Non-pigmented ciliary epithelial cell (primary cell): ENCODE measurements around the gene RFK.
"Not testable (repeated sequence)": the region's sequence is repeated elsewhere in the genome, so short reads cannot be mapped to it uniquely, and the experiment has no call there.

Experiments
- DNase-seq: peaks from one replicate; pipeline ENCODE4 v3.0.0-alpha.2; 2010; ENCODE audit warnings: low read depth

Gene RFK

DNA sequence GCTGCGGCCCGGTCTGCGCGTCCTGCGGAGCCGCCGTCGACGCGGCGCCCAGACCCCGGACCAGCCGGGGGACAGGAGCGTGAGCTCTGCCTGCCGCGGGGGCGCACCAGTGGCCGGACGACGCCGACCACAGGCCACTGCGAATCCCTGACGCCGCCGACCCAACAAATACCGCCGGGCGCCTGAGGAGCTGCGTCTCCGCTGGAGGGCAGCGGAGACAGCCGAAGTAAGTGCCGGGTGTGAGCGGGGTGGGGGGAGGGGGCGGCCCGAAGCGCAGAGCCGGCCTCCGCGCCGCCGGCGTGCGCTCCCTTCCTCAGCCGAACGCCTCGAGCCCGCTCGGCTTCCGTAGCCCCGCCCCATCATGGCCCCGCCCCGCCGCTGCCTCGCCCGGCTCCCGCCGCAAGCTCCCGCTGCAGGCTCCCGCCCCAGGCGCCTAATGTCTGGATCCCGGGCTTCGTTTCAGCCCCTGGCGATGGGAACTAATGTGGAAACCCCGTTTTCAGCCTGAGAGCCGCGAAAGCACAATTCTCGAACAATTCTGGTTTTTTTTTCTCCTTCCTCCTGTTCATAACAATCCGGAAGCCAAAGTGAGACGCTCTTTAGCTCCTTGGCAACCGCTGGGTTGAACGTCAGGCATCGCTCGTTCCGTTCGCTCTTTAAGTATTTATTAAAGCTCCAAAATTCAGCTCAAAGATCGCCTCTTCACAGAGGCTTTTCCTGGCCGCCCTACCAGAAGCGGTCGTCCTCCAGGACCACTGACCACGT lies at the start of gene RFK:
Gene RFK (minus strand): TSS at position 232 of the 765 bp plus-strand sequence. CDS start 255 bp downstream, outside the sequence.
- DNase-seq = no peak

DNA sequence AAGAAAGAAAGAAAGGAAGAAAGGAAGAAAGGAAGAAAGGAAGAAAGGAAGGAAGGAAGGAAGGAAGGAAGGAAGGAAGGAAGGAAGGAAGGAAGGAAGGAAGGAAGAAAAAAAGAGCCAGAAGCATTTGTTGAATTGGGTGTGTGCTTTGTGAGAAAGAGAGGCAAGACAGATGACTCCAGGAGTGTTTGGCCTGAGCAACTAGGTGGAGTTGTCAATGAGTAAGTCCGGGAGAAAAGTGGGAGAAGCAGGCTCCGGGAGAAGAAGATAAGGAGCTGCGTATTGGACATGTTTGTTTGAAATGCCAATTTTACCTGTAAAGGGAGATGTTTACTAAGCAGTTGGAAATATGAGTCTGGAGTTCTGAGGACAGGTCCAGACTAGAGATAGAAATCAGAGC lies 49.7 kb upstream of the RFK start:
- DNase-seq = no peak

- DNase-seq = peak; percentile 85
Measured at GRCh38 chr9:76441551-76442322, 47.5 kb upstream of the RFK start.

DNA sequence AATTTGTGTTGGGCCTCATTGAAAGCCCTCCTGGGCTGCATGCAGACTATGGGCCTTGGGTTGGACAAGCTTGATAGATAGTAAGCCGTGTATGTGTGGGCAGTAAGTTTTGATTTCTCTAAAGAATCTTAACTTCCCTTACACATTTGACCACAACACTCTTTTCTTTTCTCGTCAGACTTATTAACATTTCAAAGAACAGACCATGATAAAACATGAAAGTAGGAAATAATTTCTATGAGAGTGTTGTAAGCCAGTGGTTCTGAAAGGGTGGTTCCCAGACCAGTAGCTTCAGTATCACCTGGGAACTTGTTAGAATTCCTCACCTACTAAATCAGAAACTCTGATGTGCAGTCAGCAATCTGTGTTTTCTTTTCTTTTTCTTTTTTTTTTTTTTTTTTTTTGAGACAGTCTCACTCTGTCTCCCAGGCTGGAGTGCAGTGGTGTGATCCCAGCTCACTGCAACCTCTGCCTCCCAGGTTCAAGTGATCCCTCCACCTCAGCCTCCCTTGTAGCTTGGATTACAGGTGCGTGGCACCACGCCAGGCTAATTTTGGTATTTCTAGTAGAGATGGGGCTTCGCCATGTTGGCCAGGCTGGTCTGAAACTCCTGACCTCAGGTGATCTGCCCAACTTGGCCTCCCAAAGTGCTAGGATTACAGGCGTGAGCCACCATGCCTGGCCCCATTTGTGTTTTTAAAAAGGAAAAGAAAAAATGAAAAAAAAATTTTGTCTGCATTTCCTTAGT lies 44.8 kb upstream of the RFK start:
- no peak for DNase-seq

- not testable (repeated sequence) for DNase-seq
Measured at GRCh38 chr9:76437017-76437699, 42.9 kb upstream of the RFK start.

GRCh38 chr9:76434897-76435296 lies 40.7 kb upstream of the RFK start:
- DNase-seq = not testable (repeated sequence)

DNA sequence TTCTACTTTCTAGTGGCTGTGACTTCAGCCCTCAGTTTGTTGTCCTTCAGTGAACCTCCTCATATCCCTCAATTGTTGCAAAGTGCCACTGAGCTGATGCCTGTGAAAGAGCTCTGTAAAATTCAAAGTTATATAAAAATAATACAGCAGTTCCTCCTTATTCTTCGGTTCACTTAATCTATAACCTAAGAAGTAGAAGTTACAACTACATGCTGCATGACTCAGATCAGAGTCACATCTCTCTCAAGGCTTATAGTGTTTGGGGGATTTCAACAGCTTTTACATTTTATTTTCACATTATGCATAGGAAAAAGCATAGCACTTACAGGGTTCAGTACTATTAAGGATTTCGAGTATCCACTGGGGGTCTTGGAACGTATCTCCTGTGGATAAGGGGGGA lies 39.6 kb upstream of the RFK start:
- no peak for DNase-seq

DNA sequence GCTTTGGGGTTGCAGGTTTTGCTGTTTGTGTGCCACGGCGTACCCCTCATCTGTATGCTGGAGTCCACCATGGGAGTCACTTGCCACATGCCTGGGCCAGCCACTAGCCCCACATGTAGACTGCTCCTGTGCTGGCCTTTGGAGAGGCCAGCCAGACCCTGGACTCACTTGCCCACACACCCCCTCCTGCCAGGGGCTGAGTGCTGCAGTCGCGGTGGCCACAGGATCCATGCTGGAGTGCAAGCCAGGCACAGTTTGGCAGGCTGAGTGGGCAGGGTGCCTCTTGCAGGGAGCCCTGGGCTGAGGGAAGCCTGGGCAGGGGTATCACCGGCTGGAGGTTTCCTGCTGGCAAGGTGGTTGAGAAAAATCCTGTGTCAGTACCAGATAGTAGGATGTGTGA lies 39.2 kb upstream of the RFK start:
- no peak for DNase-seq

- DNase-seq = no peak
Measured at GRCh38 chr9:76431601-76432000, 37.4 kb upstream of the RFK start.

DNA sequence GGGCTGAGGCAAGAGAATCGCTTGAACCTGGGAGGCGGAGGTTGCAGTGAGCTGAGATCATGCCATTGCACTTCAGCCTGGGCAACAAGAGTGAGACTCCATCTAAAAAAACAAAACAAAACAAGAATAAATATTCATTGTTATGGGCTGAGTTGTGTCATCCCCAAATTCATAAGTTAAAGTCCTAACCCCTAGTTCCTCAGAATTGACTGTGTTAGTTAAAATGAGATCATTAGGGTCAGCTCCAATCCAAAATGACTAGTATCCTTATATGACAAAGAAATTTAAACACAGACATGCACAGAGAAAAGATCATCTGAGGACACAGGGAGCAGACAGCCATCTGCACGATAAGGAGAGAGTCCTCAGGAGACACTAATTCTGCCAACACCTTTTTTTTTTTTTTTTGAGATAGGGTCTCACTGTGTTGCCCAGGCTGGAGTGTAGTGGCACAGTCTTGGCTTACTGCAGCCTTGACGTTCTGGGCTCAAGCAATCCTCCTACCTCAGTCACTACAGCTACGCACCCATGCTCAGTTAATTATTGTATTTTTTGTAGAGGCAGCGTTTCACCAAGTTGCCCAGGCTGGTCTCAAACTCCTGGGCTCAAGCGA lies 32.7 kb upstream of the RFK start:
- DNase-seq = no peak

- DNase-seq = no peak
Measured at GRCh38 chr9:76425677-76426453, 31.6 kb upstream of the RFK start.

DNA sequence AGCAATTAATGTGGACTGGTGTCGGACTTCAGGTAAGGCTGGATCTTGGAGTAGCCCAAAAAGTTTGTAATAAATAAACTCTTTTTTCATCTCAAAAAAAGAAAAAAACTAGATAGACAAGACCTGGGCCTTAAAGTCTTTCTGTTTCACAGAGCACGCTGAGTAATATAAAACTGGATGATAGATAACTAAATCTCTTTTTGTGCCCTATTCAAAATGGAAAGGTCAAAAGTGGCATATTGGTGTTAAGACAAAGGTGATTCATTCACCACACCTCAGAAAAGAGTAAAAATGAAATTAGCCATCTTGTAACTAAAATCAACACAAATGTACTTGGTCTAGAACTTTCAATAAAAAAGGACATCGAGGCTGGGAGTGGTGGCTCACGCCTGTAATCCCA lies 30.3 kb upstream of the RFK start:
- no peak for DNase-seq

DNA sequence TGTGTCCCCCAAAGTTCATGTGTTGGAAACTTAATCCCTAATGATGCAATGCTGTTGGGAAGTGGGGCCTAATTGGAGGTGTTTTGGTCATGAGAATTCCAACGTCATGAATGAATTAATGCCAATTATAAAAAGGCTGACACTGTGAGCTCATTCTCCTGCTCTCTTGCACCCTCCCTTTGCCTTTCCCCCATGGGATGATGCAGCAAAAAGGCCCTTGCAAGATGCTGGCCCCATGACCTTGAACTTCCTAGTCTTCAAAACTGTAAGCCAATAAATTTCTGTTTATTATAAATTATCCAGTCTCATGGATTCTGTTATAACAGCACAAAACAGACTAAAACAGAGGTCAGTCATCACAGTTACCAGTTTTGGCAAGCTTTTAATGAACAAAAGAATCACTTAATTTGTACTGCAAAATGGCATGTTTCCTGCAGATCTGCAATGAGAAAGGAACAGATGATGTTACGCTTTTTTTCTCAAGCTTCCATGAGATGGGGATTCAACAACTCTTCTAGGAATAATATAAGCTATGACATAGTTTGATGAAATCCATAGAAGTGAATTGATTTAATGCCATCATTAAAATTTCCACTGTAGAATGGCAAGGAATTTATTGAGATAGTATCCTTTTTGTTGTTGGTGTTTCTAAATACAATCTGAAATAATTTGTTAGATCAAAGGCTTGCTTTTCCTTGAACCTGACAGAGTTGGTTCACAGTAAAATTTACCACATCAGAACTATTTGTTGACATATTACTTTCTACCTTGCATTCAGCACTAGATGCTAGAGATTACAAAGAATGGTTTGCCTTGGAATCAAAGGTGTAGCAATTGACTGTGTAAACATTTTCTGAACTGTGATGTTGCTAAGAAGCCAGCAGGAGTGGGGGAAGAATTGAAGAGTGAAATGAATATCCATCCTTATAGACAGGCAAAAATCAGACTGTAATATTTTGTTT lies 29.3 kb upstream of the RFK start:
- no peak for DNase-seq

DNA sequence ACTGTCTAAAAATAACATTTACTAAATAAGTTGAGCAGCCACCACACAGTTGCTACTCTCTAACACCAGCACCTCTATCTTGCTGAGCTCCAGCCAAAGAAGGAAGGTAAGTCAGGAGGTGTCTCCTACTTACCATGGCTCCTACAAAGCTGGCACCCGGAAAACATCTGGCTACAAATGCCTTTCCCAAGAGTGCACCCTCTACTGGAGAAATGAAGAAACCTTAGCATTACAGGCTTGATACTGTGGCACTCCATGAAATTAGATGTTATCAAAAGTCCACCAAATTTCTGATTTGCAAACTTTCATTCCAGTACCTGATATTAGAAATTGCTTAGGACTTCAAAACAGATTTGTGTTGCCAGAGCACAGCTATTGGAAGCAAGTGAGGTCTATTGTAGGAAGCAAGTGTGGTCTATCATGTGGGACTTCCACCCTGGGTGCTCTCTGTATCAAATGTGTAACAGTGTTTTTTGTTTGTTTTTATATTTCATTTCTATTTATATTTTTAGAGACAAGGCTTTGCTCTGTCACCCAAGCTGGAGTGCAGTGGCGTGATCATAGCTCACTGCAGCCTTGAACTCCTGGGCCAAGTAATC lies 25.7 kb upstream of the RFK start:
- no peak for DNase-seq

DNA sequence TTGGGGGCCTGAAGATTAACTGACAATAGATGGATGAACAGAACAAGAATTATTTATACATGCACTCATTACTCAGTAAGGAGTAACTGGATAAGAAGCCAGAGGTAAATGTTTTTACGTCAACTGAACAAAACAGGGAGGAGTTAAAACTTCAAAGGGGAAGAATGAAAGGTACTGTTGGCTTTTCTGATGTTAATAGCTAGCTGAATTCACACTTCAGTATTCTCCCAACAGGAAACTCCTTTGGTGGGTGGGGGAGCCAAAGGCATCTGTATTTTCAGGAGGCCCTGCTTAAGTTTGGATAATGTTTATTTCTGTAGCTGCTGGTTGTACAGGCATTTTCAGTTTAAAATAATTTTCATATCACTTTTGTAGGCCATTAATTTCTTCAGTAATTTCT lies 23.2 kb upstream of the RFK start:
- no peak for DNase-seq

GRCh38 chr9:76415731-76416130 lies 21.5 kb upstream of the RFK start:
- DNase-seq = no peak

GRCh38 chr9:76415154-76415553 lies 20.9 kb upstream of the RFK start:
- DNase-seq = no peak

- DNase-seq = no peak
Measured at GRCh38 chr9:76414661-76415060, 20.4 kb upstream of the RFK start.

DNA sequence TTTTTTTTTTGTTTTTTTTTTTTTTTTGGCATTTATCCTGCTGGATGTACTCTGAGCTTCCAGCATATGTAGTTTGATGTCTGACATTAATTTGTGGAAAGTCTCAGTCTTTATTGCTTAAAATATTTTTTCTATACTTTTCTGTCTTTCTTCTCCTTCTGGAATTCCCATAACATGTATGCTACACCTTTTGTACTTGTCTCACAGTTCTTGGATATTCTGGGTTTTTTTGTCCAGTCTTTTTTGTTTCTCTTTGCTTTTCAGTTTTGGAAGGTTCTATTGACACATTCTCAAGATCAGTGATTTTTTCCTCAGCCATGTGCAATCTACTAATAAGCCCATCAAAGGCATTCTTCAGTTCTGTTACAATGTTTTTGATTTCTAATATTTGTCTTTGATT lies 19.4 kb upstream of the RFK start:
- no peak for DNase-seq
